SK-N-MC (cell line): Measurements from ENCODE around the gene SFRP5.

ENCODE experiments used
- EZH2 ChIP-seq: fragments of 200-600 bp; sonication (generic); IDR thresholded peaks from one replicate; pipeline ENCODE4 v1.6.1; 2017; ENCODE audit warnings: antibody characterized with exemption
- FOXP2 ChIP-seq: optimal IDR thresholded peaks from 2 replicates; pipeline ENCODE3; 2011; ENCODE audit warnings: mild to moderate bottlenecking, moderate library complexity; ENCODE audit not compliant: insufficient read depth; ENCODE audit errors: extremely low read length, control extremely low read depth
- POLR2AphosphoS5 ChIP-seq: IDR thresholded peaks from 2 replicates; pipeline ENCODE4 v1.6.1; 2012; ENCODE audit warnings: mild to moderate bottlenecking, low read depth, low read length, borderline replicate concordance

GRCh38 chr10:97762816-97763215 lies 9.0 kb downstream of the SFRP5 start:
- TF ChIP-seq EZH2 (no peak), POLR2AphosphoS5 (no peak), FOXP2 (no peak)
